Naive B cell (primary cell): ENCODE data around the gene UBASH3B. TPM values are rescaled to one million over a fixed set of nuclear protein-coding genes. Genes with fewer than 3 reads are reported as not detected.

Source experiments
- ATAC-seq, 2 donors: fragments of 150-1000 bp; cut with Tn5 transposase; 2 replicates each; pipeline ENCODE4 v1.10.0; 2021; ENCODE audit warnings: low read depth in 2 of 2, mild to moderate bottlenecking in 2 of 2, moderate library complexity in 2 of 2
- DNase-seq: peaks from one replicate; pipeline ENCODE4 v3.0.0; 2022
- H3K27ac Mint-ChIP-seq, 6 donors: one replicate each; pipeline ENCODE4 v1.8.0; 2020 to 2022; ENCODE audit warnings: mild to moderate bottlenecking in 6 of 6, mixed read lengths in 6 of 6, moderate library complexity in 5 of 6, inconsistent platforms in 2 of 6
- H3K27me3 Mint-ChIP-seq, 3 donors: one replicate each; pipeline ENCODE4 v1.8.0; 2021 to 2022; ENCODE audit warnings: mixed read lengths in 3 of 3, mild to moderate bottlenecking in 1 of 3
- H3K36me3 Mint-ChIP-seq, 2 donors: one replicate each; pipeline ENCODE4 v1.8.0; 2020 to 2022; ENCODE audit warnings: mixed read lengths in 2 of 2, inconsistent platforms in 1 of 2, mild to moderate bottlenecking in 1 of 2
- H3K4me1 Mint-ChIP-seq, 3 donors: one replicate each; pipeline ENCODE4 v1.8.0; 2020 to 2022; ENCODE audit warnings: mixed read lengths in 3 of 3, inconsistent platforms in 1 of 3, mild to moderate bottlenecking in 1 of 3, moderate library complexity in 1 of 3
- H3K4me3 Mint-ChIP-seq, 8 donors: one replicate each; pipeline ENCODE4 v1.8.0; 2020 to 2022; ENCODE audit warnings: mild to moderate bottlenecking in 8 of 8, mixed read lengths in 8 of 8, moderate library complexity in 8 of 8, inconsistent platforms in 2 of 8
- H3K9me3 Mint-ChIP-seq, 7 donors: one replicate each; pipeline ENCODE4 v1.8.0; 2020 to 2022; ENCODE audit warnings: mixed read lengths in 7 of 7, mild to moderate bottlenecking in 5 of 7, inconsistent platforms in 2 of 7, moderate library complexity in 1 of 7
- polyA plus RNA-seq, 6 donors: library from polyadenylated mRNA; unstranded; fragments of 300-500 nt; fragmentation: Illumina TruSeq; gene quantifications; one replicate each; pipeline ENCODE4 v1.2.3, GENCODE V29; 2021; ENCODE audit warnings: low read depth in 6 of 6

Gene UBASH3B
- polyA plus RNA-seq, 6 donors from 2014 or later = 2.2 to 5.5 (median 3.9) TPM

DNA sequence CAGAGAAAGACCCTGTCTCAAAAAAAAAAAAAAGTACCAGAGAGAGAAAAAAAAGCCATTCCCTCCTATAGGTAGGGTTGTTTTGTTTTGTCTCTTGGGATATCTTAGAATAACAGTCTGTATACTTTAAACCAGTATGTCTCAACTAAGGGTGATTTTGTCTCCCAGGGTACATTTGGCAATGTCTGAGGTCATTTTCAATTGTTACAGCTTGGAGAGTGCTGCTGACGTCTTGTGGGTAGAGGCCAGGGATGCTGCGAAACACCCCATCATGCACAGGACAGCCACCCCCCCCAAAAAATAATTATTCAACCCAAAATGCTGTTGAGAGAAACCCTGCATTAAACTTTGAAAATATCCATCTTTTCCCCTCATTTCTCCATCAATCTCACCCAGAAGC is 126.7 kb downstream of the UBASH3B start:
- DNase-seq = no peak
- peaks cover 0 to 4% (median 0%) of the 10 kb centered on the region in 3 donors for H3K4me1 Mint-ChIP-seq
- no peak overlapping the region for H3K27ac Mint-ChIP-seq
- H3K27me3 Mint-ChIP-seq = no peaks in the 10 kb centered on the region
- no peak overlapping the region for H3K4me3 Mint-ChIP-seq
- H3K36me3 Mint-ChIP-seq = peaks cover 0 to 11% of the 10 kb centered on the region in 2 donors
- H3K9me3 Mint-ChIP-seq = no peaks in the 10 kb centered on the region
- ATAC-seq = no peak

GRCh38 chr11:122784325-122784955 is 128.9 kb downstream of the UBASH3B start:
- Mint-ChIP-seq H3K27ac (peak overlapping the region in 1 of 6 donors; percentile 38), H3K9me3 (no peaks in the 10 kb centered on the region)
- ATAC-seq = no peak

DNA sequence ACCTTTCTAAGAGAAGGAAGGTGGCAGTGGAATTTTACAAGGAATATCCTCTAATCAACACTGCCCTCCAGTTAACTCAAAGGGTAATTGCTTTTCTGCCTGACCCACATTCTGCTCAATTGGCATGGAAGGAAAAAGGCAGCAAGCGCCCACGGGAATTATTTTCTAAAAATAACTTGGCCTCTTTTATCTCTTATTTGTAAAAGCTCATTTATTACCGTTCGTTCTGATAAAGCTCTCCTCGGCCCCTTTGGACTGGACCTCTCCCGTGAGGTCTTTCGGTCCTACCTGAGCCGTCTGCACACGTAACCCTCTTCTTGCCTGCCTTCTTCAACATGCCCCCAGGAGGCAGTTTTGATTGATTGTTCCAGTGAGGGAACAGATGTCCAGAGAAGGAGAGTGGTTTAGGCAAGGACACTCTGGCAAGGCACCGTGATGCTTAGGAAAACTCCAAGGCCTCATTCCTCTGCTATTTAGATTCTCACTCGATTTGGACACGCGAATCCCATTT is 129.6 kb downstream of the UBASH3B start:
- Mint-ChIP-seq H3K9me3 (no peaks in the 10 kb centered on the region), H3K4me1 (peaks cover 0 to 4% (median 0%) of the 10 kb centered on the region in 3 donors), H3K4me3 (no peak overlapping the region), H3K27ac (peak overlapping the region in 1 of 6 donors; percentile 85), H3K27me3 (no peaks in the 10 kb centered on the region), H3K36me3 (peaks cover 0 to 6% of the 10 kb centered on the region in 2 donors)
- ATAC-seq (no peak), DNase-seq (no peak)

More at GRCh38 chr11:122784325-122784955, 128.9 kb downstream of the UBASH3B start:
- Mint-ChIP-seq H3K27me3 (no peaks in the 10 kb centered on the region), H3K4me1 (peaks cover 0 to 4% (median 0%) of the 10 kb centered on the region in 3 donors), H3K4me3 (no peak overlapping the region), H3K36me3 (peaks cover 0 to 6% of the 10 kb centered on the region in 2 donors)
- no peak for DNase-seq

DNA sequence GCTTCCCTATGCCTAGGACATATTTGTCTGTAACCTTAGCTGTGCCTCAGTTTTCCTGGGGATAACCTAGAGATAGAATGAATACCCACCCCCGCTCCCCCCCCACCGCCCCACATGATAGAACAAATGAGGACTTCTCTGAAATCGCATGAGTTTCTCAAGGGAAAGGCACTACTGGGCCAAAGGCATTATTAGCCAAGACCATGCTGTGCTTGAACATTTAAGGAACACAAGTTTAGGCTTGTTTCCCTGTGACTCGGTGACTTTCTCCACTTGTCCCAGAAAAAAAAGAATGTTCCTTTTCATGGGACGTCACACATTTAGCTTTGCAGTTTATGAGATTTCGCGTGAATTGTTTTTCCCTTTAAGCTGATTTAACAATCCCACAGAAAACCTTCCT is 131.4 kb downstream of the UBASH3B start:
- H3K9me3 Mint-ChIP-seq = no peaks in the 10 kb centered on the region
- H3K4me3 Mint-ChIP-seq = no peak overlapping the region
- no peak overlapping the region for H3K27ac Mint-ChIP-seq
- DNase-seq (no peak), ATAC-seq (no peak)
- no peaks in the 10 kb centered on the region for H3K27me3 Mint-ChIP-seq
- H3K36me3 Mint-ChIP-seq = peaks cover 0 to 6% of the 10 kb centered on the region in 2 donors
- no peaks in the 10 kb centered on the region for H3K4me1 Mint-ChIP-seq

GRCh38 chr11:122788781-122789535 is 133.4 kb downstream of the UBASH3B start:
- Mint-ChIP-seq H3K9me3 (no peaks in the 10 kb centered on the region), H3K36me3 (no peaks in the 10 kb centered on the region)

DNA sequence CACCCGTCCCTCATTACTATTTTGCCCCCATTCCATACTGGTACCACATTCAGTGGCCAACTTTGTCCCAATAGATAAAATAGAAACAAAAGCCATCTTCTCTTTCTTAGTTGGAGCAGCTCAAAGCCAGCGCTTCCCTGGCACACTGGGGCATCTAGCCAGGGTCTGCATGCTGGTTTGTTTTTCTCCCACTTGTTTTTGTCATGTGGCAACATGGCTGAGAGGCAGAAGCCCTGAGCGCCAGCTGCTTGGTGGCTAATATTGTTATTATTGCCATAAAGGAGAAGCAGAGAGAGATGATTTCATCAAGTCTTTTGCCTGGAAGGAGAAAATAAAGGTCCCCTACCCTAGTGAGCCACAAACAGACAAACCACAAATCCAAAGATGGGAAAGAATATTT is 134.4 kb downstream of the UBASH3B start:
- no peak overlapping the region for H3K4me3 Mint-ChIP-seq
- ATAC-seq (no peak), DNase-seq (no peak)
- no peak overlapping the region for H3K27ac Mint-ChIP-seq
- no peaks in the 10 kb centered on the region for H3K9me3 Mint-ChIP-seq
- no peaks in the 10 kb centered on the region for H3K27me3 Mint-ChIP-seq
- H3K36me3 Mint-ChIP-seq = no peaks in the 10 kb centered on the region
- no peaks in the 10 kb centered on the region for H3K4me1 Mint-ChIP-seq

More at GRCh38 chr11:122788781-122789535, 133.4 kb downstream of the UBASH3B start:
- Mint-ChIP-seq H3K27me3 (no peaks in the 10 kb centered on the region), H3K27ac (peak overlapping the region in 2 of 6 donors; percentile 10 to 60), H3K4me1 (no peaks in the 10 kb centered on the region), H3K4me3 (no peak overlapping the region)
- no peak for ATAC-seq
- DNase-seq = no peak

DNA sequence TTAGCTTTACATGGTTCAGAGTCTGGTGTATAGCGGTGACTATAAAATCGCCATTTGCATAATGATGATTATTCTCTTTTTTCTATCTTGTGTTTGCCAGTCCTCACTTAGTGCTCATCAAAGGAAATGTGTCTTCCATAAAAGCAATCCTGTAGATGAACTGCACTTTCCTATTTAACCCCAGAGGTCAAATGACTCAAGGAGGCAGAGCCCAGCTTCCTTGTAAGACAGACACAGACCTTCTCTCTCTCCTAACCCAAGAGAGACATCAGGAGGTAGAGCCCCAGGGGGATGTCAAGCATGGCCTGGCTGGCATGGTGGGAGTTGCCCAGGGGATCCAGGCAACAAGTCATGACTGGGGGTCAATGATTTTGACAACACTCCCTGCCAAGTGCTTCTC is 135.9 kb downstream of the UBASH3B start:
- no peaks in the 10 kb centered on the region for H3K9me3 Mint-ChIP-seq
- no peak overlapping the region for H3K27ac Mint-ChIP-seq
- no peak for DNase-seq
- H3K4me3 Mint-ChIP-seq = no peak overlapping the region
- no peaks in the 10 kb centered on the region for H3K4me1 Mint-ChIP-seq
- no peaks in the 10 kb centered on the region for H3K27me3 Mint-ChIP-seq
- no peak for ATAC-seq
- H3K36me3 Mint-ChIP-seq = peaks cover 0 to 2% of the 10 kb centered on the region in 2 donors

GRCh38 chr11:122791836-122792235 is 136.3 kb downstream of the UBASH3B start:
- Mint-ChIP-seq H3K27me3 (no peaks in the 10 kb centered on the region), H3K9me3 (no peaks in the 10 kb centered on the region), H3K4me3 (no peak overlapping the region), H3K36me3 (peaks cover 1 to 5% of the 10 kb centered on the region in 2 donors), H3K4me1 (no peaks in the 10 kb centered on the region), H3K27ac (no peak overlapping the region)
- DNase-seq (no peak), ATAC-seq (no peak)

DNA sequence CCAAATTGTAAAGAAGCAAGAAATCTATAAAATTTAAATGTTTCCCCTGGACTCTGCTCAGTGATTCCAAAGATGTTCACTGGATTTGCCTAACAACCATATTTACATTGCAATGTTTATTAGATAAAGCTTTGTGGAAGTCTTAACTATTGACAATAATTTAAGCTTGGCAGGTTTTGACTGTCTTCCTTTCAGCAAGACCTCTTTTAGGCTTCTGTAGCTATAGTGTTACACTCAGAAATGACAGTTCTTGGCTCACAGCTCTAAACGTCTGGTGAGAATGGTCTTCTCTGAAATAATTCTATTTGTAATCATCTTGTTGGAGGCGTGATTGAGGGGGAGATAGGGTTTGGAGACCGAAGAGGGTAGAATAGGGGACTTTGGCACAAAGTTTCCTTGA is 138.0 kb downstream of the UBASH3B start:
- H3K4me1 Mint-ChIP-seq = no peaks in the 10 kb centered on the region
- no peak overlapping the region for H3K27ac Mint-ChIP-seq
- H3K4me3 Mint-ChIP-seq = no peak overlapping the region
- H3K36me3 Mint-ChIP-seq = peaks cover 9 to 12% of the 10 kb centered on the region in 2 donors
- H3K9me3 Mint-ChIP-seq = no peaks in the 10 kb centered on the region
- no peak for ATAC-seq
- no peak for DNase-seq
- no peaks in the 10 kb centered on the region for H3K27me3 Mint-ChIP-seq

DNA sequence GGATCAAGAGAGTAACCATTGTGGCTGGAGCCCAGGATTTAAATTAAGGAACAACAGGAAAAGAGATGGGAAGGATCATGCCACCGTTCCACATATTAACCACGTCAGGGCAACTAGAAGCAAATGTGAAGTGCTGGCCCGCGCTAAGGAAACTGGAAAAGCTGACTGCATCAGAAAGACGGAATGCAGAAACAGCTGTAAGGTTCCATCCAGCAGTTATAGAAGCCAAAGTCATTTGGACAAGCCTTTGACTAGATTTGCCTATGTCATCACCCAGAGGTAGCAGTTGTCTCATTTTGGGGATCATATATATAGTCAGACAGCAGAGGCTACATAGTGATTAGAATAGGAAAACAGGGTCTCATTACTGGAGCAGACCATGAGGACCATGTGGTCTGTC is 139.8 kb downstream of the UBASH3B start:
- Mint-ChIP-seq H3K36me3 (peaks cover 9 to 12% of the 10 kb centered on the region in 2 donors), H3K27me3 (no peaks in the 10 kb centered on the region), H3K27ac (no peak overlapping the region), H3K4me1 (no peaks in the 10 kb centered on the region), H3K9me3 (no peaks in the 10 kb centered on the region), H3K4me3 (no peak overlapping the region)
- no peak for DNase-seq
- ATAC-seq = no peak

DNA sequence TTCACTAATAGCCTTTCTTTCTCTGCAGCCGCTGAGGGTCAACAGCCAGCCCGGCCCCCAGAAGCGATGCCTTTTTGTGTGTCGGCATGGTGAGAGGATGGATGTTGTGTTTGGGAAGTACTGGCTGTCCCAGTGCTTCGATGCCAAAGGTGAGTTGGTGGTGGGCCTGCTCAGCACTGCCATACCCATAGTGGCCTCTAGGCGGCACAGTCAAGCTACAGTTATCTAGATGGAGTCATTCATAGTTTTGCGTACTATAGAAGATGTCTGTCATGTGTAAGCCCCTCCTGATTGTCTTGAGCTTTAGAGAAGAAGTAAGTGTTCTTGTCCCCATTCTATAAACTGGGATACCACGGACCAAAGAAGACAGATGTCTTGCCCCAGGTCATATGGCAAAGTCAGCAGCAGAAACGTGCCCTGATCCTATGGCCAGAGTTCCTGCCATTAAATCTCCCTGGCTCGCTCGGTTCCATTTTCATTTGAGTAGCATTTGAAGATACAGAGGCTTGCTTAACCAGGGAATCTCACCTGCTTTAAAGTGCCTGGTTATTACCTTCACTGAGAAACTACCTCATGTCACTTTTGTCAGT is 140.7 kb downstream of the UBASH3B start:
- Mint-ChIP-seq H3K9me3 (no peaks in the 10 kb centered on the region), H3K4me3 (no peak overlapping the region), H3K27me3 (no peaks in the 10 kb centered on the region), H3K27ac (no peak overlapping the region), H3K4me1 (no peaks in the 10 kb centered on the region), H3K36me3 (peaks cover 9 to 12% of the 10 kb centered on the region in 2 donors)
- DNase-seq (peak; percentile 49), ATAC-seq (peak; percentile 61 to 76)

DNA sequence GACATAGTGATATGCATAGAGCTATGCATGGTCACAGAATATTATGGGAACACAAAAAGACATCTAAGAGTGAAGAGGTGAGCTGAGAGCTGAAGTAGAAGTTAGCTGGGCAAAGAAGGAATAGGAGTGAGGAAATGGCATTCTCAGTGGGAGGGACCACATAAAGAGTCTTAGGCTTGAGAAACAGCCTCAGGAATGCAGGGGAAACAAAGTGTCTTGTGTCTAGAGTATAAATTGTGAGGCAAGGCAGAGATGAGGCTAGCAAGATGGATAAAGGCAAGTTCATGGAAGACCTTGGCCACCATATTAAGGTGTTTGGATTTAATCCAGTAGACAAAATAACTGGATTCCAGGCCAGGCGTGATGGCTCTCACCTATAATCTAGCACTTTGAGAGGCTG is 142.1 kb downstream of the UBASH3B start:
- no peak overlapping the region for H3K4me3 Mint-ChIP-seq
- H3K27ac Mint-ChIP-seq = no peak overlapping the region
- peaks cover 9 to 12% of the 10 kb centered on the region in 2 donors for H3K36me3 Mint-ChIP-seq
- no peaks in the 10 kb centered on the region for H3K9me3 Mint-ChIP-seq
- DNase-seq (no peak), ATAC-seq (no peak)
- H3K27me3 Mint-ChIP-seq = no peaks in the 10 kb centered on the region
- no peaks in the 10 kb centered on the region for H3K4me1 Mint-ChIP-seq

DNA sequence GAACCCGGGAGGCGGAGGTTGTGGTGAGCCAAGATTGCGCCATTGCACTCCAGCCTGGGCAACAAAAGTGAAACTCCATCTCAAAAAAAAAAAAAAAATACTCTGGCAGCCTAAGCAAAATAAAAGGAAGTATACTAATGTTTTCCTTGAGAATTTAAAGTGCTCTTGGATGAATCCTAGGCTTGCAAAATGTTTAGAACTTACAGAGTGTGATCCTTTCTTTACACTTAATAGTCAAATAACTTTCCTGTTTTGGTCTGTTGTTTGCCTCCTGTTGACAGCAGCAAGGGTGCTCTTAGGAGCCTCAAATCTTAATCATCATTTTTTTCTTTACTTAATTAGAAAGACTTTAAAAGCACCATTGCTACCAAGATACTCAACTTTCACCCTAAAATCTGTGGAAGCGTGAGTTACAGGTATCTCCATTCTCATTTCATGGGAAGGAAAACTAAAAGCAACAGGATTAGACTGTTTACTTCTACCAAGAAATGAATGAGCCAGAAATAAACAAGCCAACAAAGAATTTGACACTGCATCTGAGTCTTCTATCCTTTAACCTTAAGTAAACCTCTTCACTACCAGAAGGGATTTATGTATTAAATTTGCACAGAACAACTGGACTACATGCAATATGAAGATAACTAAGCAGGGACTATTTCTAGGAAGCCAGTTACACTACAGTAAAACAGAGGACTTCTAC is 144.0 kb downstream of the UBASH3B start:
- peaks cover 9 to 17% (median 13%) of the 10 kb centered on the region in 3 donors for H3K4me1 Mint-ChIP-seq
- peaks cover 9 to 12% of the 10 kb centered on the region in 2 donors for H3K36me3 Mint-ChIP-seq
- no peak overlapping the region for H3K27ac Mint-ChIP-seq
- H3K4me3 Mint-ChIP-seq = no peak overlapping the region
- DNase-seq = no peak
- ATAC-seq = no peak
- no peaks in the 10 kb centered on the region for H3K27me3 Mint-ChIP-seq
- no peaks in the 10 kb centered on the region for H3K9me3 Mint-ChIP-seq
